ENCODE measurements around the gene HOXA5. TPM values are rescaled to one million over a fixed set of nuclear protein-coding genes. Genes with fewer than 3 reads are reported as not detected.

Gene HOXA5
- total RNA-seq, 1 experiment from 2014 or later, result not detected

GRCh38 chr7:27105301-27106031, 38.0 kb downstream of the HOXA5 start:
- H2BK5ac ChIP-seq (ENCODE audit: insufficient read length, low read length), result no peak overlapping the region
- no peaks in the 10 kb centered on the region for H3K79me2 ChIP-seq (ENCODE audit: insufficient read depth, low read length)
- Mint-ChIP-seq H3K36me3 (ENCODE audit: insufficient read depth in 1 of 3, low read depth in 3 of 3) (no peaks in the 10 kb centered on the region; a peak in 1 of 7 replicates), H3K9me3 (peaks cover 6 to 10% of the 10 kb centered on the region in 2 experiments; a peak in 4 of 5 replicates), H3K27ac (no peak overlapping the region), H3K4me3 (no peak overlapping the region), H3K27me3 (ENCODE audit: low read depth) (peaks cover 100% of the 10 kb centered on the region), H3K4me1 (peaks cover 13 to 37% of the 10 kb centered on the region in 2 experiments)
- no peak overlapping the region for H3K4me2 ChIP-seq (ENCODE audit: insufficient read depth, insufficient read length, low read length)
- H2BK120ac ChIP-seq (ENCODE audit: low read depth, low read length, poor library complexity, severe bottlenecking), result no peak overlapping the region
- no peak overlapping the region for H2AFZ ChIP-seq (ENCODE audit: low read length)
- TF ChIP-seq, protein P1, sequence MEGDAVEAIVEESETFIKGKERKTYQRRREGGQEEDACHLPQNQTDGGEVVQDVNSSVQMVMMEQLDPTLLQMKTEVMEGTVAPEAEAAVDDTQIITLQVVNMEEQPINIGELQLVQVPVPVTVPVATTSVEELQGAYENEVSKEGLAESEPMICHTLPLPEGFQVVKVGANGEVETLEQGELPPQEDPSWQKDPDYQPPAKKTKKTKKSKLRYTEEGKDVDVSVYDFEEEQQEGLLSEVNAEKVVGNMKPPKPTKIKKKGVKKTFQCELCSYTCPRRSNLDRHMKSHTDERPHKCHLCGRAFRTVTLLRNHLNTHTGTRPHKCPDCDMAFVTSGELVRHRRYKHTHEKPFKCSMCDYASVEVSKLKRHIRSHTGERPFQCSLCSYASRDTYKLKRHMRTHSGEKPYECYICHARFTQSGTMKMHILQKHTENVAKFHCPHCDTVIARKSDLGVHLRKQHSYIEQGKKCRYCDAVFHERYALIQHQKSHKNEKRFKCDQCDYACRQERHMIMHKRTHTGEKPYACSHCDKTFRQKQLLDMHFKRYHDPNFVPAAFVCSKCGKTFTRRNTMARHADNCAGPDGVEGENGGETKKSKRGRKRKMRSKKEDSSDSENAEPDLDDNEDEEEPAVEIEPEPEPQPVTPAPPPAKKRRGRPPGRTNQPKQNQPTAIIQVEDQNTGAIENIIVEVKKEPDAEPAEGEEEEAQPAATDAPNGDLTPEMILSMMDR (conservative IDR thresholded peaks at IDR 0.05), result no peak
- no peak overlapping the region for H3K27ac ChIP-seq (ENCODE audit: insufficient read length, low read depth, low read length)
- no peak for DNase-seq
- no peak overlapping the region for H4K8ac ChIP-seq (replicated peaks; ENCODE audit: insufficient read length, low read depth, low read length)
- no peaks in the 10 kb centered on the region for H3K9me3 ChIP-seq (ENCODE audit: control insufficient read depth, low read depth, low read length)
- no peak overlapping the region for H2BK12ac ChIP-seq (ENCODE audit: insufficient read length, low read depth, low read length)
- no peak overlapping the region for H2AK5ac ChIP-seq (ENCODE audit: insufficient read length, low read length)
- H3K4ac ChIP-seq (ENCODE audit: low read depth, low read length), result no peak overlapping the region
- no peak overlapping the region for H2BK15ac ChIP-seq (ENCODE audit: low read depth, low read length)
- H3K9ac ChIP-seq (ENCODE audit: extremely low read depth, insufficient read length, low read length), result no peak overlapping the region
- H3K18ac ChIP-seq (ENCODE audit: insufficient read length, low read depth, low read length), result no peak overlapping the region
- H3K14ac ChIP-seq (ENCODE audit: insufficient read depth, low read length), result no peak overlapping the region
- H3K4me1 ChIP-seq (ENCODE audit: insufficient read depth, low read length), result no peaks in the 10 kb centered on the region
- H3K27me3 ChIP-seq (ENCODE audit: insufficient read depth, low read length), result peaks cover 100% of the 10 kb centered on the region
- no peak overlapping the region for H4K91ac ChIP-seq (ENCODE audit: insufficient read length, low read depth, low read length)
- no peak overlapping the region for H4K5ac ChIP-seq (ENCODE audit: insufficient read length, low read depth, low read length)
- H3K56ac ChIP-seq (ENCODE audit: insufficient read length, low read depth, low read length), result no peak overlapping the region
- H2BK20ac ChIP-seq (ENCODE audit: low read depth, low read length, poor library complexity, severe bottlenecking), result no peak overlapping the region
- no CpG with 5 or more reads among the region's 13 CpGs for WGBS (ENCODE audit: extremely low coverage, insufficient read length, low lambda C conversion rate)
- H3K23ac ChIP-seq (ENCODE audit: insufficient read length, low read depth, low read length), result no peak overlapping the region
- H4K20me1 ChIP-seq (ENCODE audit: control insufficient read depth, insufficient read depth, insufficient read length), result peaks cover 2% of the 10 kb centered on the region
- H3T11ph ChIP-seq (ENCODE audit: low read length), result no peak overlapping the region
- H3K23me2 ChIP-seq (ENCODE audit: insufficient read length, low read depth, low read length, poor library complexity, severe bottlenecking), result no peaks in the 10 kb centered on the region
- H3K79me1 ChIP-seq (ENCODE audit: insufficient read depth, low read depth, low read length, poor library complexity, severe bottlenecking), result no peaks in the 10 kb centered on the region

All from H9 (cell line).